Epidermal melanocyte (primary cell): ENCODE data around the gene CAPN9.
A peak's percentile ranks its signal among the peaks of the same experiment; 100 is the strongest.
"Not testable (repeated sequence)": the region's sequence is repeated elsewhere in the genome, so short reads cannot be mapped to it uniquely, and the experiment has no call there.

Experiments
- DNase-seq: peaks from one replicate; pipeline ENCODE4 v3.0.0; 2011; ENCODE audit warnings: low spot score; ENCODE audit not compliant: insufficient read length

CAPN9 gene

GRCh38 chr1:230710543-230710904 lies 36.7 kb upstream of the CAPN9 start:
- no peak for DNase-seq

GRCh38 chr1:230711245-230711644 lies 35.9 kb upstream of the CAPN9 start:
- no peak for DNase-seq

- DNase-seq = no peak
Observed at GRCh38 chr1:230712470-230712942, 34.7 kb upstream of the CAPN9 start.

GRCh38 chr1:230713138-230713537 lies 34.0 kb upstream of the CAPN9 start:
- DNase-seq = no peak

- no peak for DNase-seq
Observed at GRCh38 chr1:230713547-230713914, 33.7 kb upstream of the CAPN9 start.

GRCh38 chr1:230713915-230714764 lies 33.0 kb upstream of the CAPN9 start, which contains the start of gene AGT:
Gene AGT (minus strand): TSS chr1:230714122. CDS start chr1:230710823, 3,299 bp downstream.
- DNase-seq = peak; percentile 38

GRCh38 chr1:230715510-230715909 lies 31.7 kb upstream of the CAPN9 start:
- no peak for DNase-seq

- DNase-seq = not testable (repeated sequence)
Observed at GRCh38 chr1:230716453-230716852, 30.7 kb upstream of the CAPN9 start.

- no peak for DNase-seq
Observed at GRCh38 chr1:230717251-230717650, 29.9 kb upstream of the CAPN9 start.

- DNase-seq = not testable (repeated sequence)
Observed at GRCh38 chr1:230721849-230722522, 25.2 kb upstream of the CAPN9 start.

GRCh38 chr1:230725256-230726012 lies 21.8 kb upstream of the CAPN9 start:
- DNase-seq = no peak

GRCh38 chr1:230728710-230729392 lies 18.3 kb upstream of the CAPN9 start:
- no peak for DNase-seq

- no peak for DNase-seq
Observed at GRCh38 chr1:230730977-230731376, 16.2 kb upstream of the CAPN9 start.

- no peak for DNase-seq
Observed at GRCh38 chr1:230735447-230735846, 11.7 kb upstream of the CAPN9 start.

GRCh38 chr1:230737622-230738262 lies 9.4 kb upstream of the CAPN9 start:
- DNase-seq = no peak

- DNase-seq = no peak
Observed at GRCh38 chr1:230739564-230740290, 7.5 kb upstream of the CAPN9 start.

- no peak for DNase-seq
Observed at GRCh38 chr1:230743899-230744298, 3.3 kb upstream of the CAPN9 start.

- peak; percentile 41 for DNase-seq
Observed at GRCh38 chr1:230744382-230744781, 2.8 kb upstream of the CAPN9 start.

- DNase-seq = no peak
Observed at GRCh38 chr1:230745071-230745470, 2.1 kb upstream of the CAPN9 start.

- no peak for DNase-seq
Observed at GRCh38 chr1:230746617-230747016, 571 bp upstream of the CAPN9 start.
